Fibroblast of lung (primary cell): ENCODE measurements around the gene PAPPA. TPM values are rescaled to one million over a fixed set of nuclear protein-coding genes. Genes with fewer than 3 reads are reported as not detected.

Experiments
- DNase-seq, 2 donors: peaks; one replicate each; pipeline versions ENCODE4 v3.0.0 to v3.0.0-alpha.2; 2010; ENCODE audit warnings: low read depth in 2 of 2
- H2AFZ ChIP-seq: 2 replicates; pipeline ENCODE4 v1.5.1; 2012; ENCODE audit warnings: low read length, control low read depth, inconsistent platforms
- H3K27ac ChIP-seq: 2 replicates; pipeline ENCODE4 v1.5.1; 2011; ENCODE audit warnings: low read length, control low read depth; ENCODE audit not compliant: insufficient read depth
- H3K27me3 ChIP-seq: 2 replicates; pipeline ENCODE4 v1.5.1; 2011; ENCODE audit warnings: mild to moderate bottlenecking, low read length; ENCODE audit not compliant: control insufficient read depth, insufficient read depth
- H3K36me3 ChIP-seq: 2 replicates; pipeline ENCODE4 v1.5.1; 2011; ENCODE audit warnings: low read length; ENCODE audit not compliant: control insufficient read depth, insufficient read depth
- H3K4me1 ChIP-seq: 2 replicates; pipeline ENCODE4 v1.5.1; 2011; ENCODE audit warnings: low read length; ENCODE audit not compliant: control insufficient read depth, insufficient read depth; ENCODE audit errors: extremely low read depth
- H3K4me2 ChIP-seq: 2 replicates; pipeline ENCODE4 v1.5.1; 2011; ENCODE audit warnings: low read length, control low read depth; ENCODE audit not compliant: insufficient read depth; ENCODE audit errors: extremely low read depth
- H3K4me3 ChIP-seq, 4 experiments: fragments of 200-600 bp in 1 of 4; sonication (generic) in 1 of 4; replicated peaks in 1 of 4; 2 replicates each; pipeline ENCODE4 v1.5.1; 2011 to 2016; ENCODE audit warnings: low read length in 4 of 4, low read depth in 3 of 4, mild to moderate bottlenecking in 3 of 4, control low read depth in 2 of 4, inconsistent platforms in 1 of 4, mixed read lengths in 1 of 4; ENCODE audit not compliant: insufficient read depth in 1 of 4; ENCODE audit errors: control extremely low read depth in 1 of 4
- H3K79me2 ChIP-seq: 2 replicates; pipeline ENCODE4 v1.5.1; 2012; ENCODE audit warnings: mild to moderate bottlenecking, low read length, inconsistent platforms; ENCODE audit not compliant: control insufficient read depth, insufficient read depth
- H3K9ac ChIP-seq: 2 replicates; pipeline ENCODE4 v1.5.1; 2011; ENCODE audit warnings: mild to moderate bottlenecking, low read length, control low read depth; ENCODE audit not compliant: insufficient read depth
- H3K9me3 ChIP-seq: 2 replicates; pipeline ENCODE4 v1.5.1; 2012; ENCODE audit warnings: low read depth, low read length; ENCODE audit not compliant: control insufficient read depth, insufficient read depth
- H4K20me1 ChIP-seq: 2 replicates; pipeline ENCODE4 v1.5.1; 2011; ENCODE audit warnings: low read length; ENCODE audit not compliant: control insufficient read depth, insufficient read depth; ENCODE audit errors: extremely low read depth
- EZH2 ChIP-seq: IDR thresholded peaks from 2 replicates; pipeline ENCODE4 v1.5.1; 2012; ENCODE audit warnings: low read length, control low read depth, mild to moderate bottlenecking; ENCODE audit errors: missing control alignments
- polyA plus RNA-seq, 2 donors: library from polyadenylated mRNA; depleted of rRNA in 1 of 2; stranded (reverse) in 1 of 2; unstranded in 1 of 2; fragments of >200 nt; gene quantifications; 2 replicates each; pipeline ENCODE4 v1.2.1, GENCODE V29; 2011 to 2012; ENCODE audit warnings: missing spikeins in 1 of 2
- total RNA-seq: library from RNA; depleted of rRNA; stranded (reverse); fragments of >200 nt; gene quantifications from 2 replicates; pipeline ENCODE4 v1.2.1, GENCODE V29; 2014
- TF ChIP-seq, protein P1 (sequence below), 2 donors: IDR thresholded peaks in 1 of 2; conservative IDR thresholded peaks in 1 of 2; 1 replicate in 1 of 2; 2 replicates in 1 of 2; pipeline ENCODE4 v1.5.1; 2011 to 2012; ENCODE audit warnings: low read length in 2 of 2, control low read depth in 1 of 2, inconsistent platforms in 1 of 2, low read depth in 1 of 2, mild to moderate bottlenecking in 1 of 2

Gene PAPPA
- total and polyA plus RNA-seq, 2 donors (not counting 1 experiment from before 2014, with no cell fraction given) = 8.8 to 45.7 TPM

DNA sequence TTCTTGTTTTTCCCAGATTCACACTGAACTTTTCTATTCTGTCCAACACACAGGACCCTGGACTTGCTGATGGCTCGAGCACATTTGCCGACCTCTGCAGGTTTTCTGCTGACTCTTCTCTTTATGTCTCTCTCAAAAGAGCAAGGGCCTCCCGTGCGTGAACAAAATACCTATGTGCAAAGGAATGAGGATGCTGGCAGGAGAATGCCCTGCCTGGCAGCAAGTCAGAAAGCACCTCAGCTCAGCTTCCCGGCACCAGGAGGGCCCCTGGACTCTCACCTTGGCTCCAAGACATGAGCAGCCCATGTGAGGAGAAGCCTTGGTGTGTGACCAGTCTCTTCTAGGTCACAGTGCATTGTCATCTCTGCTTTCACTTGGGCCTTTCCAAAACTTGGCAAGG is 36.1 kb downstream of the PAPPA start:
- no peaks in the 10 kb centered on the region for H3K79me2 ChIP-seq
- H3K9me3 ChIP-seq = no peaks in the 10 kb centered on the region
- H3K27me3 ChIP-seq = no peaks in the 10 kb centered on the region
- H3K36me3 ChIP-seq = peaks cover 1% of the 10 kb centered on the region
- H3K9ac ChIP-seq = no peak overlapping the region
- no peak overlapping the region for H3K27ac ChIP-seq
- no peak overlapping the region for H3K4me3 ChIP-seq
- H3K4me1 ChIP-seq = peaks cover 5% of the 10 kb centered on the region
- H4K20me1 ChIP-seq = no peaks in the 10 kb centered on the region
- DNase-seq = no peak
- TF ChIP-seq, protein P1, sequence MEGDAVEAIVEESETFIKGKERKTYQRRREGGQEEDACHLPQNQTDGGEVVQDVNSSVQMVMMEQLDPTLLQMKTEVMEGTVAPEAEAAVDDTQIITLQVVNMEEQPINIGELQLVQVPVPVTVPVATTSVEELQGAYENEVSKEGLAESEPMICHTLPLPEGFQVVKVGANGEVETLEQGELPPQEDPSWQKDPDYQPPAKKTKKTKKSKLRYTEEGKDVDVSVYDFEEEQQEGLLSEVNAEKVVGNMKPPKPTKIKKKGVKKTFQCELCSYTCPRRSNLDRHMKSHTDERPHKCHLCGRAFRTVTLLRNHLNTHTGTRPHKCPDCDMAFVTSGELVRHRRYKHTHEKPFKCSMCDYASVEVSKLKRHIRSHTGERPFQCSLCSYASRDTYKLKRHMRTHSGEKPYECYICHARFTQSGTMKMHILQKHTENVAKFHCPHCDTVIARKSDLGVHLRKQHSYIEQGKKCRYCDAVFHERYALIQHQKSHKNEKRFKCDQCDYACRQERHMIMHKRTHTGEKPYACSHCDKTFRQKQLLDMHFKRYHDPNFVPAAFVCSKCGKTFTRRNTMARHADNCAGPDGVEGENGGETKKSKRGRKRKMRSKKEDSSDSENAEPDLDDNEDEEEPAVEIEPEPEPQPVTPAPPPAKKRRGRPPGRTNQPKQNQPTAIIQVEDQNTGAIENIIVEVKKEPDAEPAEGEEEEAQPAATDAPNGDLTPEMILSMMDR (conservative IDR thresholded peaks at IDR 0.05 in 1 of 2, IDR thresholded peaks at IDR 0.05 in 1 of 2; ENCODE audit: low read depth in 1 of 2, low read length in 2 of 2) = no peak
- no peak for TF ChIP-seq EZH2
- H3K4me2 ChIP-seq = no peak overlapping the region
- H2AFZ ChIP-seq = no peak overlapping the region

DNA sequence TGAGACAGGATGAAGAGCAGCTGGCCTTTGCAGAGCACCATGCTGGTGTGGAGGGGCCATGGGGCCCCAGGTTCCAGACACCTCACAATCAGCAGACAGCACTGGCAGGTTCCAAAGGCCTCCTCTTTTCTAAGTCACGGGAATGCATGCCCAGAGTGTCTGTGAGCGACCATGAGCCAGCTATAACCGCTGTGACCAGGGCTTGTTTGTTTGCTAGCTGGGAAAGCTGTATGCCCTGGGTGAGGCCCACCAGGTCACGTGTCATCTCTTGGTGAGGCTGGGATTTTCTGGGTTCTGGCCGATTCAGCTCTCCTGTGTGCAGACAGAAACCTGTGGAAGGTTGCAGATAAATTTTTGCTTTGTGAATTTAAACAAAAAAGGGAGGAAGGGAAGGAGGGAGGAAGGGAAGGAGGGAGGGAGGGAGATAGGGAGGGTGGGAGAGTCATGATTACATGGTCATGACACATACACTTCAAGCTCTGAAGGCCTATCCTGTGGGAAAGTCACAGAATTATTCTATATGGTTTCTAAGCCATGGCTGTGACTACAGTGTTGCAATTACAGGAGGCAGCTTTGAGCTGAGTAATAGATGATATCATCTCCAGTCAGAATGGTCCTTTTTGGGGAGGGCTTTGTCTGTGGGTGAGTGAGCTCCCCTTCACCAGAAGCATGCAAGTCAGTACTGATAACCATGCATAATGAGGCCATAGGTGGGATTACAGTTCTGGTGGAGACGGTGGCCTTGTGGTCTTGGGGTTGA is 37.2 kb downstream of the PAPPA start:
- no peaks in the 10 kb centered on the region for H4K20me1 ChIP-seq

DNA sequence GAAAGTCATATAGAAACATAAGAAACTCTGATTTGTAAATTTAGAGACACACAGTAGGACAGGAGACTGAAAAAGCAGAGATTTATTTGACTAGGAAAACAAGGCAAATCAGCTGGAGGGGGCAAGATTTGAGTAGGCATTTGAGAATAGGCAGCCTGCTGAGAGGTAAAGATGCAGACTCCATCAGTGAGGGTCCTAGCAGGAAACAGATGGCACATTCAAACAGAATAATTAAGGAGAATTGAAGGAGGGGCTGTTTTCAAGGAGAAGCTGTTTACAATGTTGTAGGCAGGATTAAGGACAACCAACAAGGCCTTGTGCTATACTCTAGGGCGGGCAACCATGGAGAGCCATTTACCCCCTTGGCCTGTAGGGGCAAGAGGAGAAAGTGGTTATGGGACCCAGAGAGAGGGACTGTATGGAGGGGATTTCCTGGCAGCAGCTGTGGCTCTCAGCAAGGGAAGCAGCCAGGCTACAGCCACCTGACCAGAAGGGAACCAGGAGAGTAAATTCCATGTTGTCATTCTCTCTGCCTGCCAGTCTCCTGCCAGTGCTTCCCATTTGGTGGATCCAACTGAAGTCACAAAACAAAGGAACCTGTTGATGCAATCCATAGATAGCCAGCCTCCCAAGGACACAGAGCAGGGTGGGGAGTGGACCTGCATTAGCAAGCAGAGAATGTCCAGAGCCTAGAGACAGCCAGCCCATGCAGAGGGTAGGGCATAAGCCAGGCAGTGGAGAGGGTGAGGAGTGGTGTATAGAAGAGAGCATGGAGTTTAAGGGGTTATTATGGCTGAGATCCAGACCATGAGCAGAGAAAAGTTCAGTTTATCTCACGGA is 38.2 kb downstream of the PAPPA start:
- Histone ChIP-seq H3K4me1 (peaks cover 5% of the 10 kb centered on the region), H4K20me1 (no peaks in the 10 kb centered on the region), H3K4me3 (no peak overlapping the region), H3K4me2 (no peak overlapping the region), H3K9me3 (no peaks in the 10 kb centered on the region), H3K79me2 (no peaks in the 10 kb centered on the region), H3K36me3 (peaks cover 1% of the 10 kb centered on the region), H3K9ac (no peak overlapping the region), H2AFZ (no peak overlapping the region), H3K27ac (no peak overlapping the region), H3K27me3 (no peaks in the 10 kb centered on the region)
- DNase-seq = no peak
- TF ChIP-seq, protein P1 (conservative IDR thresholded peaks at IDR 0.05 in 1 of 2, IDR thresholded peaks at IDR 0.05 in 1 of 2; ENCODE audit: low read depth in 1 of 2, low read length in 2 of 2) = no peak

More for the DNA sequence above, 37.2 kb downstream of the PAPPA start:
- peaks cover 1% of the 10 kb centered on the region for H3K36me3 ChIP-seq
- H3K4me2 ChIP-seq = no peak overlapping the region
- peak overlapping the region; percentile 35 for H3K27ac ChIP-seq
- H2AFZ ChIP-seq = no peak overlapping the region
- H3K79me2 ChIP-seq = no peaks in the 10 kb centered on the region
- no peak overlapping the region for H3K9ac ChIP-seq
- peaks cover 5% of the 10 kb centered on the region for H3K4me1 ChIP-seq
- TF ChIP-seq, protein P1 (conservative IDR thresholded peaks at IDR 0.05 in 1 of 2, IDR thresholded peaks at IDR 0.05 in 1 of 2; ENCODE audit: low read depth in 1 of 2, low read length in 2 of 2) = no peak
- TF ChIP-seq EZH2 = no peak
- no peaks in the 10 kb centered on the region for H3K9me3 ChIP-seq
- H3K4me3 ChIP-seq = no peak overlapping the region
- no peaks in the 10 kb centered on the region for H3K27me3 ChIP-seq
- DNase-seq = peak; percentile 78 to 82
